ENCODE data around the gene CFAP251. TPM values are rescaled to one million over a fixed set of nuclear protein-coding genes. Genes with fewer than 3 reads are reported as not detected.

Gene CFAP251
- total and polyA plus RNA-seq, 10 of the 15 experiments (the other 5 are each of a cell fraction or from before 2014, with no cell fraction given) = 0.10 to 0.97 (median 0.64) TPM

GRCh38 chr12:121905746-121906145 lies 12.6 kb upstream of the CFAP251 start:
- CTCF ChIA-PET = interaction anchor here (0.8 to 1.7 kb wide), 2 partner anchors 11 to 112 kb away, joined by 3 read pairs; partner anchors contain the start of gene RHOF
- SMC1A ChIA-PET (ENCODE audit: uncharacterized antibody, unreplicated experiment) = interaction anchor here (0.7 kb wide), 1 partner anchor 375 kb away, joined by 3 read pairs; no protein-coding TSS in a partner anchor
- FAIRE-seq (no peak), DNase-seq (ENCODE audit: low read depth, low spot score) (no peak), ATAC-seq (no peak)
- in situ Hi-C loops (cut with MboI) = no loop called here
- Histone ChIP-seq H3K27me3 (replicated peaks in 1 of 2; ENCODE audit: control insufficient read depth in 2 of 2, insufficient read depth in 2 of 2, low read length in 1 of 2) (no peaks in the 10 kb centered on the region), H3K9me3 (replicated peaks; ENCODE audit: control insufficient read depth, insufficient read depth, low read length) (no peaks in the 10 kb centered on the region; the same call in 2 of the 3 replicates), H3K4me2 (ENCODE audit: control insufficient read depth, insufficient read depth) (no peak overlapping the region), H3K4me1 (ENCODE audit: control insufficient read depth, insufficient read depth, low read length) (no peaks in the 10 kb centered on the region), H3K9ac (ENCODE audit: control insufficient read depth, insufficient read depth, low read length) (no peak overlapping the region), H2AFZ (ENCODE audit: control insufficient read depth, low read depth, low read length) (no peak overlapping the region), H3K27ac (ENCODE audit: control insufficient read depth, insufficient read depth) (no peak overlapping the region), H3K36me3 (ENCODE audit: control insufficient read depth in 2 of 2, insufficient read depth in 2 of 2, low read length in 1 of 2) (peaks cover 10 to 16% of the 10 kb centered on the region in 2 experiments), H3K79me2 (ENCODE audit: control insufficient read depth, insufficient read depth, low read length) (no peaks in the 10 kb centered on the region), H3K4me3 (no peak overlapping the region), H4K20me1 (ENCODE audit: control insufficient read depth, insufficient read depth) (no peaks in the 10 kb centered on the region; the same call in 1 of the 2 replicates)
- intact Hi-C loops (cut with micrococcal nuclease; ENCODE audit: unreplicated experiment) = no loop called here
- no TSS peak for BruUV-seq (replicated peaks)
- TF ChIP-seq SMAD1 (IDR thresholded peaks at IDR 0.05; ENCODE audit: low read depth, partially characterized antibody) (no peak), ZZZ3 (IDR thresholded peaks at IDR 0.05; ENCODE audit: control insufficient read depth, insufficient read length, low read depth) (no peak), BRCA1 (IDR thresholded peaks at IDR 0.05; ENCODE audit: low read depth, low read length) (no peak)
- 96% methylated on average over 4 of the region's 4 CpGs for WGBS (ENCODE audit: insufficient coverage, insufficient replicate concordance, low lambda C conversion rate, missing lambda C conversion rate)
- POLR2A ChIA-PET = no interaction called here
- RAD21 ChIA-PET (ENCODE audit: unreplicated experiment) = no interaction called here

GRCh38 chr12:121908702-121909101 lies 9.7 kb upstream of the CFAP251 start:
- Histone ChIP-seq H3K4me3 (no peak overlapping the region), H3K79me2 (ENCODE audit: control insufficient read depth, insufficient read depth, low read length) (no peaks in the 10 kb centered on the region), H3K36me3 (ENCODE audit: control insufficient read depth in 2 of 2, insufficient read depth in 2 of 2, low read length in 1 of 2) (peaks cover 0 to 19% of the 10 kb centered on the region in 2 experiments; a peak in 3 of 4 replicates), H2AFZ (ENCODE audit: control insufficient read depth, low read depth, low read length) (no peak overlapping the region), H3K4me2 (ENCODE audit: control insufficient read depth, insufficient read depth) (no peak overlapping the region), H3K9me3 (replicated peaks; ENCODE audit: control insufficient read depth, insufficient read depth, low read length) (no peaks in the 10 kb centered on the region; the same call in 2 of the 3 replicates), H3K27me3 (replicated peaks in 1 of 2; ENCODE audit: control insufficient read depth in 2 of 2, insufficient read depth in 2 of 2, low read length in 1 of 2) (no peaks in the 10 kb centered on the region), H3K9ac (ENCODE audit: control insufficient read depth, insufficient read depth, low read length) (no peak overlapping the region), H3K27ac (ENCODE audit: control insufficient read depth, insufficient read depth) (no peak overlapping the region), H4K20me1 (ENCODE audit: control insufficient read depth, insufficient read depth) (no peaks in the 10 kb centered on the region; the same call in 1 of the 2 replicates), H3K4me1 (ENCODE audit: control insufficient read depth, insufficient read depth, low read length) (no peaks in the 10 kb centered on the region; the same call in none of the 2 replicates)
- ChIA-PET POLR2A (no interaction called here), CTCF (no interaction called here), RAD21 (ENCODE audit: unreplicated experiment) (no interaction called here), SMC1A (ENCODE audit: uncharacterized antibody, unreplicated experiment) (no interaction called here)
- ATAC-seq = no peak
- TSS peak; percentile 44 for BruUV-seq (replicated peaks)
- TF ChIP-seq ZNF384 (IDR thresholded peaks at IDR 0.05; ENCODE audit: borderline replicate concordance, low read depth, low read length) (no peak), MXI1 (IDR thresholded peaks at IDR 0.05; ENCODE audit: low read depth, low read length) (no peak), CEBPZ (IDR thresholded peaks at IDR 0.05; ENCODE audit: low read depth, low read length) (no peak), NR2F1 (conservative IDR thresholded peaks at IDR 0.05) (no peak), RBBP5 (conservative IDR thresholded peaks at IDR 0.05) (no peak)
- WGBS (ENCODE audit: insufficient coverage, insufficient replicate concordance, low lambda C conversion rate, missing lambda C conversion rate) = 83% methylated on average over 2 of the region's 2 CpGs
- in situ Hi-C loops (cut with MboI) = no loop called here
- intact Hi-C loops (cut with micrococcal nuclease; ENCODE audit: unreplicated experiment) = no loop called here
- DNase-seq (ENCODE audit: low read depth, low spot score) = no peak
- no peak for FAIRE-seq

Measured in GM12878 (cell line).